Stimulated activated CD4-positive, alpha-beta T cell treated with anti-CD3 and anti-CD28 coated beads, Interleukin-15, amount 100 ng/mL, for 1 hour (primary cell): Measurements from ENCODE around the gene CAMKMT.
"Not testable (repeated sequence)": the region's sequence is repeated elsewhere in the genome, so short reads cannot be mapped to it uniquely, and the experiment has no call there.

Source experiments
- DNase-seq, 2 donors: peaks; one replicate each; pipeline ENCODE4 v3.0.0-alpha.2; 2020; ENCODE audit warnings: low read depth in 1 of 2, low spot score in 1 of 2

Gene CAMKMT

DNA sequence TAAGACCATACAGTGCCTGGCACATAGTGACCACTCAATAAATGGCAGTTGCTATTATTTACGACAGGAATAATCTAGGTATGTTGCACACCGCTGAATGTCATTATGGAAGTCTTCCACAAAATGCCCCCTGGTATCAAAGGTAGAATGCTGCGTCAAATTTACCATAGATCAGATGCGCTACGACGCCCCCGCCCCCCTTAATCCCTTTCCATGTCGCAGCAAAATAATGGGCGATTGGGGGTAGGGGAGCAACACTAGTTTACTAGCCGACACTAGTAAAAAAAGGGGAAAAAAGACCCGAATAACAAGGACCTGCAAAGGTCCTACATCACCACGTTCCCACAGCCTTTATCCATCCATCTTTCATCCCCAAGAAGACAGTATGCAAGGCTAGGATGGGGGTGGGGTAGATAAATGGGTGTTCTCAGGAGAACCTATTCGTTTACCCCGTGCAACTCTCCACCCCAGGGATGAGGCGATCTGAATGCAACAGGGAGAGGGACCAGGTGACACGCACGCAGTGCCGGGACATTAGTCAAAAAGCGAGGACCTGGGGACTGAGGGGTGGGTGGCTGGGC, 908 bp upstream of the CAMKMT start:
- no peak for DNase-seq

DNA sequence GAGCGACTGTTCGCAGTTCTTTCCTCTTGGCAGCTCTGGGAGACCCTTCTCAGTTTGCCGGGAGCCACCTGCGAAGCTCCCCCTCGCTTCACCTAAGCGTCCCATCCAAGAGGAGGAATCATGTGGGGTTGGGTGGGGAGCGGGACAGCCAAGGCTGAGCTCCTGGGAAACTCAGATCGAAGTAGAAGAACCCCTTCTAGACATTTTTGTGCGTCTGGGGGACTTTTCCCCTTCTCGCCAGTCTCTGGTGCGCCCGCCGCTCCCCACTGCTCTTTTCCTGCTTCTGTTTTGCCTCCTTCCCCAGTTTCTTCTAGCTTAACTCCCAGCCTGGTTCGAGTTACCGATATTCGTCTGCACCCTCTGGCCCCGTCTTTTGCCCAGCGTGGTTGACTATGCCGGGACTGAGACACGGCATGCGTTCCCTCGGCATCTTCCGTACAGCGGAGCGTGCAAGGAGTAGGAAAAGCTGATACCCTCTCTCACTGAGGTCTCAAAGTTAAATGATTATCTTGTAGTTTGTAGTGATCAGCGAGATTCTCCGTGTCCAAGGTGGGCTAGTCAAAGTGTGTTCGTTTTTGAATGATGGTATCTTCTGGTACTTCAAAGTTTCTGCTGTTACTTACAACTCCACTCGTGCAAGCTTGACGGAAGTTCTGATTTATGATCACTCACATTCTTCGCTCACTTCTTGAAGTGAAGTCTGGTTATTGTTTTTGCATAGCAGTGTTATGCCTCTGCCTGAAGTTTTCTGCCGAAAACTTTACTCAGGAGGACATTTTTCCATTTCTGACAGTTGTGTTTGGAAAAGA, 664 bp downstream of the CAMKMT start:
- peak in 1 of 2 donors; percentile 24 for DNase-seq

DNA sequence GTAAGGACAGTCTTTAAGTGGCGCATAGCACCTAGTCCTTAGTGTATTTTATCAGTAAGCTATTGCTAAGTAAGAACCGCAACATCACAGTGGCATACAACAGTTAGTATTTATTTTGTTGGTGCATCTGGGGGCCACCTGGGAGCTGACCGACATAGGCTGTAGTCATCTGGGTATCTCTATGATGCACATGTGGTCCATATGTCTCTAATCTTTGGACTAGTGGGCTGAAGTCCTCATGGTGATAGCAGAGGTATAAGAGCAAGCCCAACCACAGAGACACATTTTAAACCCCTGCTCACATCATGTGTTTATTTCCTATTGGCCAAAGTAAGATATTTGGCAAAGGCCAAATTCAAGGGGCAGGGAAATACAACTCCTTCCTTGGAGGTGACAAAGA, 2.9 kb downstream of the CAMKMT start:
- DNase-seq = no peak

DNA sequence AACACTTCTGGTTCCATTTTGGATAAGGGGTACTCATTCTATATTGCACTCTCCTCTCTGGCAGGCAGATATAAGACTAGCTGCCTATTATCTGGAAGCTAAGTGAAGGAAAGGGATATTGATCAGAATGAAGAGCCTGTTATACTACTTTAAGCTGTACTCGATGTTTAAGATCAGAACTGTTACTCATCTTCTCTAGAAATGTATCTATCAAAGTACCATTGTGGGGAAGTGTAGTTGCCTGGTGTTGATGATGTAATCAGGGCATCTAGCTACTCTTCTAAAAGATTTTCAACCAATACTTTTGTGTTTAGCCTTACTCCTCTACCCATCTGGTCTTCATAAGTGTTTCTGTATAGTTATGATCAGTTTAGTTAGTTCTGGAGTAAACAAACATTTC, 5.8 kb downstream of the CAMKMT start:
- DNase-seq = no peak

DNA sequence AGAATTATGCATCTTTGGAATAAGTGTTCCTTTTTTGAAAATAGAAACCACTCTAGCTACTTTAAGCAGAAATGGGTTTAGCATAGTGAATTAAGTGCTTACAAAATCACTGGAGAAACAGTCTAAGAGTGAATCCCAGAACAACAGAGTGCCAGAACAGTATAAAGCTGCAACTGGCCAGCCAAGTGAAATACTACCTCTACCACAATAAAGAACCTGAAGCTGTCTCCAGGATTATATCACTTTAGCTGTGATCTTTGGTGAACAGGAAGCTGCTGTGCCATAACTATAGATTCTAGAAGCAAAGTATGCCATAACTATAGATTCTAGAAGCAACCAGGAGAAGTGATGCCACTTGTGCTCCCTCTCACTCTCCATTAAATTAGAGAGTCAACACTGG, 7.6 kb downstream of the CAMKMT start:
- no peak for DNase-seq

DNA sequence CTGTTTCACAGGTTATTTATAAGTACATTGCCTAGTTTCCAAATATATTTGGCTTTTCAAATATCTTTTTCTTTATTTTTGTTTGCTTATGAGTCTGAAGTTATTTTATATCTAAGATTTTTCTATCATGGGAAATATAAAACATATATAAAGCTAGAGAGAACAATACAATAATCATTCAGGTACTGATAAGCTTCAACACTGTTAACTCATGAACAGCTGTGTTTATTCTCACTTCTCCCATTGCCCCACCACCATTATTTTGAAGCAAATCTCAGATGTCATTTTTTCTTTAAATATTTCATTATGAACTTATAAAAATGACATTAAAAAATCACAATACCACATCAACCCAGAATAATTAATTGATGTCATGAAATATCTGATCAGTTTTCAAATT, 9.7 kb downstream of the CAMKMT start:
- no peak for DNase-seq

DNA sequence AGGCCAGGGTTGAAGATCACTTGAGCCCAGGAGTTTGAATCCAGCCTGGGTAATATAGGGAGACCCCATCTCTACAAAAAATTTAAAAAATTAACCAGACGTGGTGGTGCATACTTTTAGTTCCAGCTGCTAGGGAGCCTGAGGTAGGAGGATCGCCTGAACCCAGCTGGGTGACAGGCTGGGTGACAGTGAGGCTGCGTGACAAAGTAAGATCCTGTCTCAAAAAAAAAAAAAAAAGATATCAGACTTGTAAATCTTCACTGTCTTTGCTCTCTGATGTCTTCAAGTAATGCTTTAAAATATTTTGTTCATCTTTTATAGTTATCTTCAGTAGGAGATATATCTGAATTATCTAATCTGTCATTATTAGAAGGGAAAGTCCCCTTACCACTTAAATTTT, 10.5 kb downstream of the CAMKMT start:
- DNase-seq = no peak

DNA sequence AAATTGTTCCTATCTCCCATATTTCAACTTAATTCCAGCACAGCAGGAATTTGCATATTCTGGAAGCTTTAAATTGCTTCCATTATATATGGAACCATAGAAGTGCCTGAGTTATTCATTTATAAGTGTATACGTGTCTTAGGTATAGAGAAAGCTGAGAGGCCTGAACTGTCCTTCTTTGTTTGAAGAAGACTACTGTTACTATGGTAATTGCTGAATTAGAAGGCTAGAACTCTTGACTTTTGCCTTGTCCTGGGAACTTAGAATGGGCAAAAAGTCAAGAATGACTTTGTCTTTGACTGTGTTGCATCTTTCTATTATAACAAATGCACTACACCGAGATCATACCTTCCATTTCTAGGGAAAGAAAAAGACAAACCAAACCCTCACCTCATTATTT, 15.7 kb downstream of the CAMKMT start:
- DNase-seq = no peak

DNA sequence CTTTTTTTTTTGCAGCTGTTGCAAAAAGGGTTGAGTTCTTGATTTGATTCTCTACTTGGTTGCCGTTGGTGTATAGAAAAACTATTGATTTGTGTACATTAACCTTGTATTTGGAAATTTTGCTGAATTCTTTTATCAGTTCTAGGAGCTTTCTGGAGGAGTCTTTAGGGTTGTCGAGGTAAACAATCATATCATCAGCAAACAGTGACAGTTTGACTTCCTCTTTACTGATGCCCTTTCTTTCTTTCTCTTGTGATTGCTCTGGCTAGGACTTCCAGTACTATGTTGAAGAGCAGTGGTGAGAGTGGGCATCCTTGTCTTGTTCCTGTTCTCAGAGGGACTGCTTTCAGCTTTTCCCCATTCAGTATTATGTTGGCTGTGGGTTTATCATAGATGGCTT, 23.5 kb downstream of the CAMKMT start:
- DNase-seq = not testable (repeated sequence)

DNA sequence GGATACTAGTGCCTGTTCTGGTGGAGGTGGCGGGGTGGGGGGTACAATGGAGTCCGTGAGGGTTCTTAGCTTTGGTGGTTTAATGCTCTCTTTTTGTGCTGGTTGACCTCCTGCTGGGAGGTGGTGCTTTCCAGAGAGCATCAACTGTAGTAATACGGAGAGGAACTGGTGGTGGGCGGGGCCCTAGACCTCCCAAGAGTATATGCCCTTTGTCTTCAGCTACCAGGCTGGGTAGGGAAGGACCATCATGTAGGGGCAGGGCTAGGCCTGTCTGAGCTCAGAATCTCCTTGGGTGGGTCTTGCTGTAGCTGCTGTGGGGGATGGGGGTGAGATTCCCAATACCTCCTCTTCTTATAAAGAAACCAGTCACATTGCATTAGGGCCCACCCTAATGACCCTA, 27.1 kb downstream of the CAMKMT start:
- DNase-seq = no peak

DNA sequence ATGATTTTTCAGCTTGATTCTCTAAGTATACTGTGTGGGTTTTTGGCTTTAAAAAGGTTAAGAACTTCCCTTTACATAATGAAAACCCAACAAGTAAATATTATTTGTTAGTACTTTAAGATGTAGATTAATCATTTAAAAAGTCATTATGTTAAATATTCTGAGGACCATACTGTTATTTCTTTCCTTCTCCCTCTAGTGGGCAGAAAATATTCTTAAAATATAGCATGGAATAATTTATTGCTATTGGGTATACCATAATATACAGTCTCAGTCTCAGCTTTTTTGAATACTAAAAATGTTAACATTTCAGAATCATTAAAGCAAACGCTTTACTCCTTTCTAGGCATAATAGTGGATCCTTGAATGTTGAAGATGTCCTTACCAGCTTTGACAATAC, 28.1 kb downstream of the CAMKMT start:
- DNase-seq = no peak

DNA sequence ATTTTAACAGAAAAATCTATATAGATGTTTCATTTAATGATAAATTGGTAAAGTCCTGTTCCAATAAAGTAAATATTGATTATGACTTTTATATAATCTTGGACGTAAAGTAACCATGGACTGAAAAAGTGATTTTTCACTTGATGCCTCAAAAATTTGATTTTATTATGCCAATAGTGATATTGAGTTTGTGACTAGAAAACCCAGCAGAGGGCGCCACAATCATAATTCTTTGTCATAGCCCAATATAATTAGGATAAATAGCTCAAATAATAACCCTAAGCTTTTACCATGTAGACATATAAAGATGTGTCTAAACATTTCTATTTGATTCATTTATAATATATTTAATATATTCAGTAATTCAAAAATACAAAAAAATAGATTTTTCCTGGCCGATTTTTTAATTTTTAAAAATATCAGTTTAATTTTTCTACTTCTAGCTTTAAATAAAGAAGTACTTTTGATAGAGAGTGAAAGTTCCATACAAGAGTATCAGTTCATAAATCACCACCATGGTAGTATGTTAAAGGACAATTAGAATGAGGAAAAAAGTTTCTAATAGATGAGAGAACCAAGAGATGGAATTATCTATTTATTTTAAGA, 30.7 kb downstream of the CAMKMT start:
- peak in 1 of 2 donors; percentile 11 for DNase-seq

DNA sequence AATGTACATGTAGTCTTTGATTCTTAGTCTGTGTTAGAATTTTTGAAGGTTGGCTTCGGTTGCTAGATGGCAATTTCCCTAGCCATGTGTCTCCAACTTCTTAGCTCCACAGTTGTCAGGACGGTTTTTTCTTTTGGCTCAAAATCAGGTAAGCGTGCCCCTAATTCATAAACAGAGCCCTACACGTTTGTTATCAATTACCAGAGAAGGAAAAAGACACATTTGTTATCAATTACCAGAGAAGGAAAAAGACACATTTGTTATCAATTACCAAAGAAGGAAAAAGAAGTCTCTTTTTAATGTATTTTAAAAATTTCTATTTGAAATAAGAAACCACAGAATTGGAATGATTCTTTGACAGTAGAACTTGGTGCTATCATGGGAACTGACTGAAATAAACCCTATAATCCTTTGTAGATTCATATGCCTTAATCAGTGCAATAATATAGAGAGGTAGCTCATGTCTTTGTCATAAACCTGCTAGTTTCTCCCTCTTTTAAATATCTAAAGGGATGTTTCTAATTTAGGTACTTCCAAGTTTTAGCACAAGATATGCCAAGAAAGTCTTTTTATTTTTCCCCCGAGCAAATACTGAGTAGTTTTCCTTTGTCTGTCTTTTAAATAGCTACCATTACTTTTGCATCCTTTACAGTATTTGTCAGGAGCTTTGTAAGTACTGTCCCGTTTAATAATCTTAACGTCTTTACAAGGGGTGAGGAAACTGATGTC, 35.9 kb downstream of the CAMKMT start:
- no peak for DNase-seq

DNA sequence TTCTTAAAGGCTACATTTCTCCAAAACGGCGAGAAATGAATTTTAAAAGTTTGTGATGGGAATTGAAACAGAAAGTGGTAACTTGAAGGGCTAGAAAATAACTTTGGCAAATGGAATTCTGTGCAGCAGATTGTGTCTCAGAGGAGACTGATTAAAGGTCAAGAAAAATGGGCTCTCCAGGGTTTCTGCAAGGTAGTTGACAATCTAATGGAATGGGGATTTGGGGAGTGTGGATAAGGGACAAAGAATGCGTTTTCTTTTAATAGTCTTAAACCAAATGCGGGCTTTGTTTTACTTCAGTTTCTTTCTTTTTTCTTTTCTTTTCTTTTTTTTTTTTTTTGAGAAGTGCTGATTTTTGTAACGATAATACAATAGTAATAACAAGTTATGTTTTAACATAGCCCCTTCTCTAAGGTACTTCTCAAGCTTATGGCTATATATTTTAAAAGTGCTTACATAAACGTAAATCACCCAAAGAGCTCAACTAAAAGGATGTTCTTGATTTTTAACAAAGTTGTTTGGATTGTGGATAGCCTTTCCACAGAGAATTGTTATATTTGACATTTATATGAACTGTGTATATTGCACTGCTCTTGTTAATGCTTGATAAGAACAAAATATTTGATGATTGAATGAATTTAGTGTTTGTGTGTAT, 36.6 kb downstream of the CAMKMT start:
- DNase-seq = no peak

DNA sequence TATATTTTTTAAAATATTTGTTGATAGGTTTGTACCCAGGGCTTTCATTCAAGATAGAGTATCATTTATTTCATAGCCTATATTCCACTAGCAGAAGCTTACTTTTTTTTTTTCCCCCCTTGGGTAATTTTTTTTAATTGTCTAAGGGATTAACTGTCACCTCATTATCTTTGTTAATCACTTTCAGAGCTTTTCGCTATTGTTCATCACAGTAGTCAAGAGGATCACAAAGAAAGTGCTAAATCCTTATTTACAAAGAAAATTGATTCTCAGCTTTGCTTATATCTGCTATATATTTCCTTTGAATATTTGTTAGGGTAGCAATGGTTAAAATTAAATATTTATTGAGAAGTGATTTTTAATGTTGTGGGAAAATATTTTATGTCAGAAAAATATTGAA, 59.0 kb downstream of the CAMKMT start:
- no peak for DNase-seq

DNA sequence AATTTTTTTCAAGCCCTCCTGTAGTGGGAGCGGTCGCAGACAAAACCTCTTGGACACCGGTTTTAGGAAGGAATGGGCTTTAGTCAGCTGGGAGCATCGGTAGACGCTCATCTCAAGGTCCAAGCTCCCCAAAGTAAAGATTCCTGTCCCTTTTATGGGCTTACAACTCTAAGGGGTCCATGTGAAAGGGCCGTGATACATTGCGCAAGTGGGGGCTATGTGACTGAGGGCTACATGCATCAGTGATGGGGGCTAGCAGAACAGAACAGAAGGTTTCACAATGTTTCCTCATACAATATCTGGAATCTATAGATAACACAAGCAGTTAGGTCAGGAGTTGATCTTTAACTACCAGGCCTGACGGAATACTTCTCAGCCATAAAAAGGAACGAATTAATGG, 62.5 kb downstream of the CAMKMT start:
- no peak for DNase-seq

DNA sequence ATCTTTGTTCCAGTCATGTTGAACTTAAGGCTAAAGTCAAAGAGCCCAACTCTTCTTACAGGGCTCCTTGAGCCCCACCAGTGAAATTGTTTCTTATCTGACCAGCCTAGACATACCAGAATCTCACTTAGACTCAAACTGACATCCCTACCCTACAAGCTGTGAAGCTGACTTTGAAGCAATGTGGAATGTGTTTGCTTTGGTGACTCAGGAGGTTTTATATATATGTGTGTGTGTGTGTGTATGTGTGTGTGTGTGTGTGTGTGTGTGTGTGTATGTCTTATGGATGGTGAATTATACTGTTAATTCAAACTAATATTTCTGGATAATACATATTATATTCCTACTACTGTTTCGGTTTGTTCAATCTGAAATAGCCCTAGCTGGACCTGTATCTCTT, 67.3 kb downstream of the CAMKMT start:
- DNase-seq = no peak

DNA sequence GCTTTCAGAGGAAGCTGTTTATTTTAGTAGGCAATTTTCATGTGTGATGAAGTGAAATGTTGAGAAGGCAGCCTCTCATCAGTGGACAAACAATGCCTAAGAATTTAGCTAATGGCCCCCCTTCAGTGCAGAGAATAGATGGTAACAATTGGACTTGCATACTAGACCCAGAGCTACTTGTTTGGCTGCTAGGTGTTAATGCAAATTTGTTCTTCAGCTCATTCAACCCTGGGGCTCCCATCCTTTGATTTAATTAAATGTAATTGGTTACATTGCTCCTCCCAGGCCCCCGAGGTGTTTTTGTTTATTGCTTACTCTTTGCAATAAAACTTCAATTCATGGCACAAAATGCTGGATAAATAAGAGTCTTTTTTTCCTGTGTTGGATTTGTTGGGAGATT, 68.6 kb downstream of the CAMKMT start:
- DNase-seq = no peak

DNA sequence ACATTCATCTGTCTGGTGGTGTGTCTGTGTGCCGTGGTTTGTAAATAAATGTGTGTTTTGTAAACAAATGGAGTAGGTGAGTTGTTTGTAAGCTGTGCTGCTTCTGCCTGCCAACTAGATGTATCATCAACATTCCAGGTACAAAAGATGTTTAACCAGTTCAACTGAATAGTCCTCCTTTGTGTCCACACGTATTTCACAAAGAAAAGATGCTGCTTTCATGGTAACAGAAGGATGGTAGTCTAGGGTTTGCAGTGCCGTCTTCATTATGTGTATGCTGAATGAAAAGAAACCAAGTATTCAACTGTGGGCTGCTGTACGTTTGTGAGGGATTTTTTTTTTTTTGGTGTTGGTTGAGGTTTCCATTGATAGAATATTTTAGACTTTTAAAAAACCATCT, 72.1 kb downstream of the CAMKMT start:
- no peak for DNase-seq

DNA sequence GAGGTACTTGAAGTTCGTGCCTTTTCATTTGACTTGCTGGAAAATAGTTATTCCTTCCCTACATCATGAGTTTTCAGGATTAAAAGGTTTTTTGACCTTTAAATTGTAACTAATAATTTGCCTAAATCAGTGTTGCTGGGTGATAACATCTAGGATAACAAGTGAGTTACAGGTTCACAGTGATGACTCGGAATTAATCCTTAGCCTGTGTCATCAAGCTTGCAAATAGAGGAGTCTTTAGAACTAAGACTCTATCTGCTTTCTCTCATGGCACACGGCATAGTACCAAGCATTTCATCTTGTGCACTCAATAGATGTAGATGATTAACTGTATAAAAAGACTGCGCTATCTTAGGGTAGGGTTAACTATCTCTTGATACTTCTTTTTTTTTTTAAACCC, 79.5 kb downstream of the CAMKMT start:
- DNase-seq = no peak

DNA sequence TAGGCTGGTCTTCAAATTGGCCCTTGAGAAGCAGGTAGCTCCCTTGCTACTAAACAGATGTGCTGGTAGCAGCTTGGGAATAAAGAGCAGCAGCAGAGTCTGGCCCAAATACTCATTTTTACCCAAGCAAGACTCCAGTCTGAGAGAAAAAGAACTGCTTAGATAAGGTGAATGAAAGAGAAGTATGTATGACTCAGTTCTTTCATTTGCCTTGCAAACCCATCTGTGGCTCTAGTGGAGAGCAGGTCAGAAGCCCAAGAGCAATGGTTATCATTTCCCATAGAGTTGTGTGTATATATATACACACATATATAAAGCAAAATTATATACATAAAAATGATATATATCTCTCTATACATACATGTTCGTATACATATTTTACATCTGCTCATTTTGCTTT, 80.3 kb downstream of the CAMKMT start:
- DNase-seq = no peak

DNA sequence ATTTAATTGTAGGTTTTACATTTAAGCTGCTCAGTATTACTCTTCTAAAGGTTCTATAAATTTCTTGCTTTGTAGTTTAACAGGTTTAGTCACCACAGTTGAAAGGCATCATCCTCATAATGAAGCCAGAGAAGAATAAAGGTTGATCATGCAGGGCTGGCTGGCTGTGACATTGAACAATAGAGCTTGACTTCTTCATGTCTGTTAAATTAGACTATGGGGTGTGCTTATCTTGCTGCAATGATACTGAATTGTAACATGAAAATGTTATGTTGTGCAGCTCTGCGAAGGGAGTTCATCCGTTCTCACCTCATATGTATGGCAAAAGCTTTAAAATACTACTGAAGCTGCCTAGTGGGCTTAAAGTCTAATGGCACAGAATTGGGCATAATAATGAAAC, 81.8 kb downstream of the CAMKMT start:
- no peak for DNase-seq
